ENCODE data around the gene PTPRM. TPM values are rescaled to one million over a fixed set of nuclear protein-coding genes. Genes with fewer than 3 reads are reported as not detected.

Gene PTPRM
- polyA plus RNA-seq, 2 of the 4 experiments (the other 2 are of a cell fraction): 44.5 to 199 TPM

DNA sequence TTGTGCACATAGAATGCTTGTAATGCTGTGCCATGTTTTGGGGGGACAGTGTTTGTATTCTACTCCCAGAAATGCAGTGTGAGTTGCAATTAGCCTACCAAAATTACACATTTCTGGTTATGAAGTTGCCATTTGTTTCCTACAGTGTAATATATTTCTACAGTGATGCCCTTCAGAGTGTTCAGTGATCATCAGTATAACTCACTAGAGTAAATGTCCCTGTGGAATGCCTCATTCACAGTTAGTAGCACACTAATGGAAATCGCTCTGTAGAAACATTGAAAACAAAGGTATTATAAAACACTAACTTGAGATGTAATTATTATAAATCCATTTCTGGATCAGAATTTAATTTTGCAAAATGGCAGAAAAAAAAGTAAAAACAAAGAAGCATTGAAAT lies 498.7 kb downstream of the PTPRM start:
- Histone ChIP-seq H3K27ac (no peak overlapping the region), H3K4me1 (no peaks in the 10 kb centered on the region), H3K4me3 (no peak overlapping the region), H3K9me3 (no peaks in the 10 kb centered on the region), H3K4me2 (no peak overlapping the region)
- ChIA-PET POLR2A (no interaction called here), CTCF (no interaction called here)
- TF ChIP-seq ZC3H11A (IDR thresholded peaks at IDR 0.05) (no peak), FOSB (CRISPR knock-in tag; IDR thresholded peaks at IDR 0.05) (no peak), SMC3 (IDR thresholded peaks at IDR 0.05) (no peak), HOXA7 (CRISPR knock-in tag; IDR thresholded peaks at IDR 0.05) (no peak), EHF (CRISPR knock-in tag; IDR thresholded peaks at IDR 0.05) (no peak), POLR2A (IDR thresholded peaks at IDR 0.05; ENCODE audit: low read length) (no peak), RNF2 (IDR thresholded peaks at IDR 0.05; ENCODE audit: borderline replicate concordance, low read depth) (no peak), BHLHE40 (IDR thresholded peaks at IDR 0.05; ENCODE audit: low read depth, low read length) (no peak), NFE2L2 (conservative IDR thresholded peaks at IDR 0.05; ENCODE audit: low read length) (no peak), POLR2AphosphoS2 (conservative IDR thresholded peaks at IDR 0.05; ENCODE audit: low read length) (no peak), FOSL2 (IDR thresholded peaks at IDR 0.05) (no peak), FOSL2 (CRISPR knock-in tag; IDR thresholded peaks at IDR 0.05) (no peak), FOXS1 (CRISPR knock-in tag; IDR thresholded peaks at IDR 0.05) (no peak), RCOR1 (IDR thresholded peaks at IDR 0.05; ENCODE audit: low read depth, low read length) (no peak)
- TF ChIP-seq, protein P1, sequence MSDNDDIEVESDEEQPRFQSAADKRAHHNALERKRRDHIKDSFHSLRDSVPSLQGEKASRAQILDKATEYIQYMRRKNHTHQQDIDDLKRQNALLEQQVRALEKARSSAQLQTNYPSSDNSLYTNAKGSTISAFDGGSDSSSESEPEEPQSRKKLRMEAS (IDR thresholded peaks at IDR 0.05): no peak
- ATAC-seq (no peak), DNase-seq (ENCODE audit: low read depth in 1 of 2, low spot score in 1 of 2) (no peak), FAIRE-seq (no peak)
- WGBS (ENCODE audit: missing lambda C conversion rate): 100% methylated on average over 1 of the region's 1 CpG

DNA sequence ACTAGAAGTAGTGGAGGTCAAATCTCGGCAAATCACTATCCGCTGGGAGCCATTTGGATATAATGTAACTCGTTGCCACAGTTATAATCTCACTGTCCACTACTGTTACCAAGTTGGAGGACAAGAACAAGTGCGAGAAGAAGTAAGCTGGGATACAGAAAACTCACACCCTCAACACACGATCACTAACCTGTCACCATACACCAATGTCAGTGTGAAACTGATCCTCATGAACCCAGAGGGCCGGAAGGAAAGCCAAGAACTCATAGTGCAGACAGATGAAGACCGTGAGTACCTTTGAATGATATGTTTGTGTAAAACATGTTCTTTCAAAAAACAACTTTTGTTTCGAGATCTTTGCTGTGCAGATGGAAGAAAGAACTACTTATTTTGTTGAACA lies 502.6 kb downstream of the PTPRM start:
- no peak for FAIRE-seq
- Histone ChIP-seq H3K4me2 (no peak overlapping the region), H3K27ac (no peak overlapping the region), H3K4me1 (peaks cover 9% of the 10 kb centered on the region), H3K9me3 (no peaks in the 10 kb centered on the region), H3K4me3 (no peak overlapping the region)
- ATAC-seq: no peak
- ChIA-PET POLR2A (no interaction called here), CTCF (no interaction called here)
- TF ChIP-seq, protein P2, sequence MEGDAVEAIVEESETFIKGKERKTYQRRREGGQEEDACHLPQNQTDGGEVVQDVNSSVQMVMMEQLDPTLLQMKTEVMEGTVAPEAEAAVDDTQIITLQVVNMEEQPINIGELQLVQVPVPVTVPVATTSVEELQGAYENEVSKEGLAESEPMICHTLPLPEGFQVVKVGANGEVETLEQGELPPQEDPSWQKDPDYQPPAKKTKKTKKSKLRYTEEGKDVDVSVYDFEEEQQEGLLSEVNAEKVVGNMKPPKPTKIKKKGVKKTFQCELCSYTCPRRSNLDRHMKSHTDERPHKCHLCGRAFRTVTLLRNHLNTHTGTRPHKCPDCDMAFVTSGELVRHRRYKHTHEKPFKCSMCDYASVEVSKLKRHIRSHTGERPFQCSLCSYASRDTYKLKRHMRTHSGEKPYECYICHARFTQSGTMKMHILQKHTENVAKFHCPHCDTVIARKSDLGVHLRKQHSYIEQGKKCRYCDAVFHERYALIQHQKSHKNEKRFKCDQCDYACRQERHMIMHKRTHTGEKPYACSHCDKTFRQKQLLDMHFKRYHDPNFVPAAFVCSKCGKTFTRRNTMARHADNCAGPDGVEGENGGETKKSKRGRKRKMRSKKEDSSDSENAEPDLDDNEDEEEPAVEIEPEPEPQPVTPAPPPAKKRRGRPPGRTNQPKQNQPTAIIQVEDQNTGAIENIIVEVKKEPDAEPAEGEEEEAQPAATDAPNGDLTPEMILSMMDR (IDR thresholded peaks at IDR 0.05): no peak
- TF ChIP-seq EHF (CRISPR knock-in tag; IDR thresholded peaks at IDR 0.05) (no peak), POLR2AphosphoS2 (conservative IDR thresholded peaks at IDR 0.05; ENCODE audit: low read length) (no peak), ZFP36 (IDR thresholded peaks at IDR 0.05; ENCODE audit: borderline replicate concordance, partially characterized antibody) (no peak), CBX8 (IDR thresholded peaks at IDR 0.05) (no peak), RAD21 (conservative IDR thresholded peaks at IDR 0.05 in 1 of 2, IDR thresholded peaks at IDR 0.05 in 1 of 2) (no peak), HOXB13 (CRISPR knock-in tag; IDR thresholded peaks at IDR 0.05; ENCODE audit: low read depth) (no peak), CHD2 (IDR thresholded peaks at IDR 0.05; ENCODE audit: low read length, partially characterized antibody) (no peak), SREBF2 (IDR thresholded peaks at IDR 0.05) (no peak), KDM1A (IDR thresholded peaks at IDR 0.05; ENCODE audit: low read depth) (no peak), MAZ (IDR thresholded peaks at IDR 0.05; ENCODE audit: borderline replicate concordance, low read depth, low read length) (no peak)
- TF ChIP-seq, protein P3, sequence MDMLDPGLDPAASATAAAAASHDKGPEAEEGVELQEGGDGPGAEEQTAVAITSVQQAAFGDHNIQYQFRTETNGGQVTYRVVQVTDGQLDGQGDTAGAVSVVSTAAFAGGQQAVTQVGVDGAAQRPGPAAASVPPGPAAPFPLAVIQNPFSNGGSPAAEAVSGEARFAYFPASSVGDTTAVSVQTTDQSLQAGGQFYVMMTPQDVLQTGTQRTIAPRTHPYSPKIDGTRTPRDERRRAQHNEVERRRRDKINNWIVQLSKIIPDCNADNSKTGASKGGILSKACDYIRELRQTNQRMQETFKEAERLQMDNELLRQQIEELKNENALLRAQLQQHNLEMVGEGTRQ (IDR thresholded peaks at IDR 0.05): no peak
- DNase-seq (ENCODE audit: low read depth in 1 of 2, low spot score in 1 of 2): no peak
- 95% methylated on average over 8 of the region's 8 CpGs for WGBS (ENCODE audit: missing lambda C conversion rate)

DNA sequence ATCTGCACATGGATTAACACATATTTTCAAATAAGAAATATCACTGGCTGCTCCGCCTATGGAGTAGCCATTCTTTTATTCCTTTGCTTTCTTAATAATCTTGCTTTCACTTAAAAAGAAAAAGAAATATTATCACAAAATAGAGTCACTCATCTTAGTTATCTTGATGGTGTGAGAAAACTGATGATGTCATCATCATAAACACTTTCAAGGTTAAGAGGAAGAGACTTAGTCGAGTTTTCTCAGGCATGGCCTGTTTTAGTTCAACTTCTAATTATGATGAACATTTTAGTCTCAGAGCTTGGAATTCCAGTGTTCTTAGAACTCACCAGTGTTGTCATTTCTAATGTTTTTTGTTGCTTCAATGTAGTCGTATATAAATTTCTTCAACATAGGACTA lies 506.1 kb downstream of the PTPRM start:
- H3K9me3 ChIP-seq: no peaks in the 10 kb centered on the region
- ATAC-seq: no peak
- peaks cover 9% of the 10 kb centered on the region for H3K4me1 ChIP-seq
- no peak overlapping the region for H3K4me3 ChIP-seq
- DNase-seq (ENCODE audit: low read depth in 1 of 2, low spot score in 1 of 2): no peak
- WGBS (ENCODE audit: missing lambda C conversion rate): 88% methylated on average over 3 of the region's 3 CpGs
- no peak overlapping the region for H3K27ac ChIP-seq
- ChIA-PET POLR2A (no interaction called here), CTCF (no interaction called here)
- H3K4me2 ChIP-seq: no peak overlapping the region
- no peak for FAIRE-seq
- TF ChIP-seq MAFK (IDR thresholded peaks at IDR 0.05; ENCODE audit: partially characterized antibody) (peak; percentile 11), BHLHE40 (IDR thresholded peaks at IDR 0.05; ENCODE audit: low read depth, low read length) (no peak), HEYL (CRISPR knock-in tag; IDR thresholded peaks at IDR 0.05) (no peak)
- TF ChIP-seq, protein P4, sequence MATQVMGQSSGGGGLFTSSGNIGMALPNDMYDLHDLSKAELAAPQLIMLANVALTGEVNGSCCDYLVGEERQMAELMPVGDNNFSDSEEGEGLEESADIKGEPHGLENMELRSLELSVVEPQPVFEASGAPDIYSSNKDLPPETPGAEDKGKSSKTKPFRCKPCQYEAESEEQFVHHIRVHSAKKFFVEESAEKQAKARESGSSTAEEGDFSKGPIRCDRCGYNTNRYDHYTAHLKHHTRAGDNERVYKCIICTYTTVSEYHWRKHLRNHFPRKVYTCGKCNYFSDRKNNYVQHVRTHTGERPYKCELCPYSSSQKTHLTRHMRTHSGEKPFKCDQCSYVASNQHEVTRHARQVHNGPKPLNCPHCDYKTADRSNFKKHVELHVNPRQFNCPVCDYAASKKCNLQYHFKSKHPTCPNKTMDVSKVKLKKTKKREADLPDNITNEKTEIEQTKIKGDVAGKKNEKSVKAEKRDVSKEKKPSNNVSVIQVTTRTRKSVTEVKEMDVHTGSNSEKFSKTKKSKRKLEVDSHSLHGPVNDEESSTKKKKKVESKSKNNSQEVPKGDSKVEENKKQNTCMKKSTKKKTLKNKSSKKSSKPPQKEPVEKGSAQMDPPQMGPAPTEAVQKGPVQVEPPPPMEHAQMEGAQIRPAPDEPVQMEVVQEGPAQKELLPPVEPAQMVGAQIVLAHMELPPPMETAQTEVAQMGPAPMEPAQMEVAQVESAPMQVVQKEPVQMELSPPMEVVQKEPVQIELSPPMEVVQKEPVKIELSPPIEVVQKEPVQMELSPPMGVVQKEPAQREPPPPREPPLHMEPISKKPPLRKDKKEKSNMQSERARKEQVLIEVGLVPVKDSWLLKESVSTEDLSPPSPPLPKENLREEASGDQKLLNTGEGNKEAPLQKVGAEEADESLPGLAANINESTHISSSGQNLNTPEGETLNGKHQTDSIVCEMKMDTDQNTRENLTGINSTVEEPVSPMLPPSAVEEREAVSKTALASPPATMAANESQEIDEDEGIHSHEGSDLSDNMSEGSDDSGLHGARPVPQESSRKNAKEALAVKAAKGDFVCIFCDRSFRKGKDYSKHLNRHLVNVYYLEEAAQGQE (IDR thresholded peaks at IDR 0.05): no peak
